Stimulated activated naive CD8-positive, alpha-beta T cell treated with anti-CD3 and anti-CD28 coated beads, Interleukin-15, Interleukin-2, amounts not matched to agents 100 U/mL and 50 U/mL, for 24 hours (primary cell): ENCODE measurements around the gene ZNF492.
"Not testable (repeated sequence)": the region's sequence is repeated elsewhere in the genome, so short reads cannot be mapped to it uniquely, and the experiment has no call there.

ENCODE experiments used
- ATAC-seq: fragments of 150-1000 bp; cut with Tn5 transposase; one replicate; pipeline ENCODE4 v1.10.0; 2021
- DNase-seq: peaks from one replicate; pipeline ENCODE4 v3.0.0; 2021

ZNF492 gene

DNA sequence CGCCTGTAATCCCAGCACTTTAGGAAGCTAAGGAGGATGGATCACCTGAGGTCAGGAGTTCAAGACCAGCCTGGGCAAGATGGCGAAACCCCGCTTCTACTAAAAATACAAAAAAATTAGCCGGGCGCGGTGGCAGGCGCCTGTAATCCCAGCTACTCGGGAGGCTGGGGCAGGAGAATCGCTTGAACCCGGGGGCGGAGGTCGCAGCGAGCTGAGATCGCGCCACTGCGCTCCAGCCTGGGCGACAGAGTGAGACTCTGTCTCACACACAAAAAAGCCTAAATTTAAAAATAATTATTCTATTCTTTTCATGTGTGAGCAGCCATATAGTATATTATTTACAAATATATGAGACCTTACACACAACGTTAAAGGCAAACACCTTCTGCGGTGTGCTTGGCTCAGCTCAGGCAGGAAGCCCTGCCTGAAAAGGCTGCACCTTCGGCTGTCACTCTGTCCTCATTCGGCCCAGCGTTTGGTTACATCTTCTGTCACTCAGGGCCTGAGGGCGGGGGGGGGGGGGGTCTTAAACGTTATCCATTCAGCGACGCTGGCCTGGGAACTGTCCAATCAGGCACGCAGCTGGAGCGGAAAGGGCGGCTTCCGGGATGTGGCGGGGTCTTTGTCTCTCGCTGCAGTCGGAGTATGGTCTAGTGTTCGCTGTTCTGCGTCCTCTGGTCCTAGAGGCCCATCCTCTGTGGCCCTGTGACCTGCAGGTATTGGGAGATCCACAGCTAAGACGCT lies at the start of gene ZNF492:
TSS of gene ZNF492 (plus strand) at position 619 of the 744 bp plus-strand sequence. CDS start 19,076 bp downstream, outside the sequence.
- DNase-seq (peak; percentile 79), ATAC-seq (peak; percentile 97)

DNA sequence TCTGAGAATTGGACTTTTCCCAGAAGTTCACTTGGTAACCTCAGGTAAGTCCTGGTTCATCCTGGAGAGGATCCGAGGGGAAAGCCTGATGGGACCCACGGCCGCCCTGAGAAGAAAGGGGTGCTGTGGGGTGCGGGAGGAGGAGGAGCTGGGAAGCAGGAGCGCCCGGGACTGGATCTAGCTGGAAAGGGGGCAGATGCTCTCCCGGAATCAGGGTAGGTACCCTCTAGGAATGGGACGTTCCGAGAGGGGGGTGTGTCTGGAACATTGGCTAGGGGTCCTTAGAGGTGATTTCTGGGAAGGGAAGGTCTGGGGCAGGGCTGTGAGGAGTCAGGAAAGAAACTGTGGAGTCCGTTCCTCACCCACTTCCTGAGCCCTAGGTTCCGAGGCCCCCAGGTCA lies 38.7 kb upstream of the ZNF492 start:
- DNase-seq = no peak
- no peak for ATAC-seq

DNA sequence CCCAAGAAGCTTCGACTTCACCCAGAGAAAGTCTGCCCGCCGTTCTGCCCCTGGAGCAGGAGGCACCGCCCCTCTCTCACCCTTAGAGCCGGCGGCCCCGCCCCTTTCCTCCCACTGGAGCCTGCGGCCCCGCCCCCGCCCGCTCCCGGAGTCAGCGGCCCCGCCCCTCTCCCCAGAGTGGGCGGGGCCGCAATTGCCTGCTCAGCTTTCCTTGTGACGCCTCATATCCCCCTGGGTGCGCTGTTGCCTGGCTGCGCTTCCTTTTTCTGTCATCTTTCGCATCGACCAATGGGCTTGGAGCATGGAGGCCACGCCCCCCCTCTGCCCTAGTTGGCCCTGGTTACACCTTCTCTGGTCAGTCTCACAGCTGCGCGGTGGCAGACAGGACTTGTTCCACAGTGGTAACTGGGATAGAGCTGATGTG lies 38.2 kb upstream of the ZNF492 start:
- DNase-seq = no peak
- no peak for ATAC-seq

DNA sequence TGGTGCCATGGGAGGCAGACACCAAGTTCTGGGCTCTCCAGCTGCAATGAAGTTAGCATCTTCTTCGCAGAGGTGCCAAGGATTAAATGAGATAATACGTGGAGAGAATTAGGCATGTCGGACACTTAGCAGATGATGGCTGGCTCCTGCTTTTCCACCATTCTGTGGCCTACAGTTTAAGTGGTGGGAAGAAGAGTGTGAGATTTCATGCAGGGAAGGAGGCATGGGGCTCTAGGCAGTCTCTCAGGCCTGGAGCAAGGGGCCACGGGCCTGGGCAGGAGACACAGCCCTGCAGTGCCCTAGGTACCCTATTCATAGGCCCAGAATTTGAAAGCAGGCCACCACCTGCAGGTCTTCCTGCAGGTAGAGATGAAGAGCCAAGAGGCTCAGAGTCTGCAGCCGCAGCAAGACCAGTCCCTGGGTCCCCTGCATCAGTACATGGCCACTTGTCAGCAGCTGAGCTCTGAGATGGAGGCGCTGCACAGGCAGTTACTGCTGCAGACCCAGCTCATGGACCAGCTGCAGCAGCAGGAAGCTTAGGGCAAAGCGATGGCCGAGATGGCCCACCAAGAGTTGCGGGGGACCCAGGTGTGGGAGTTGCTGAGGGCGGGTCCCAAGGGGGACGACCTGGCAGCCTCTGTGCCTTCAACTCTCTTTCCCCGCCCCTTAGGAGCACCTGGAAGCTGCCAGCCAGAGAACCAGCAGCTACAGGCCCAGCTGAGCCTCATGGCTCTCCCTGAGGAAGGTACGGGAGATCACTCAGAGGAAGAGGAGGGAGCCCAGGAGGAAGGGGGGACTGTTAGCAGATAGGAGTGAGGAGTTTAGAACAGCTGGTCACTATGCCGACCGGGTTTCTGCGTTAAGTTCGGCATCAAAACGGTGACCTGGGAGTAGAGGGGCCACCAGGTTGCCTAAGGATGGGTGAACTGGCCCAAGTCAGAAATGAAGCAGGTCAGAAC lies 33.2 kb upstream of the ZNF492 start:
- ATAC-seq = no peak

DNA sequence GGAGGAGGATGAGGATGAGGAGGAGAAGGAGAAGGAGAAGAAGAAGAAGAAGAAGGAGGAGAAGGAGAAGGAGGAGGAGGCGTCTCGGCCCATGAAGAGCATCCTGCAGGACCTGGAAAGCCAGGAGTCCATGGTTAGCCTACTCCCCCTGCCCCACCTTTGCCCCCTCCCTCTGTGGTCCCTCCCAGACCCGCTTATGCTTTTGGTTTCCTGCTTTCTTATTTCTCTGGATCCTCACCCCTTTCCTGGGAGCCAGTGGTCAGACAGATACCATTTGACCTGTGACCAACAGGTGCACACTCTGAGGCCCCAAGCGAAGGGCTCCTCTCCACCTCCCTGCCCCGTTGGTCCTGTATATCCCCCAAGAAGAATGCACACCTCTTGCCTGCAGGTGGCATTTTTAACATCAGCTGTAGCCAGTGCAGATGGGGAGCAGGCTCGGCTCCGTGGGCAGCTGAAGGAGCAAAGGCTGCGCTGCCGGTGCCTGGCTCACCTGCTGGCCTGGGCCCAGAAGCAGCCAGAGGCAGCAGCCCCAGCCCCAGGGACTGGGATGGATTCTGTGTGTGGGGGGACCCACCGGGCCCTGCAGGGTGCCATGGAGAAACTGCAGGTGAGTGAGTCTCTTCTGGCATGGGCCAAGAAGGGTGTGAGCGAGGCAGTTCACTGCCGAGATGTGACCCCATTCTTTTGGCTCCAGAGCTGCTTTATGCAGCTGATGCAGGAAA lies 32.1 kb upstream of the ZNF492 start:
- no peak for ATAC-seq

More for the DNA sequence above, 33.2 kb upstream of the ZNF492 start:
- DNase-seq = no peak

DNA sequence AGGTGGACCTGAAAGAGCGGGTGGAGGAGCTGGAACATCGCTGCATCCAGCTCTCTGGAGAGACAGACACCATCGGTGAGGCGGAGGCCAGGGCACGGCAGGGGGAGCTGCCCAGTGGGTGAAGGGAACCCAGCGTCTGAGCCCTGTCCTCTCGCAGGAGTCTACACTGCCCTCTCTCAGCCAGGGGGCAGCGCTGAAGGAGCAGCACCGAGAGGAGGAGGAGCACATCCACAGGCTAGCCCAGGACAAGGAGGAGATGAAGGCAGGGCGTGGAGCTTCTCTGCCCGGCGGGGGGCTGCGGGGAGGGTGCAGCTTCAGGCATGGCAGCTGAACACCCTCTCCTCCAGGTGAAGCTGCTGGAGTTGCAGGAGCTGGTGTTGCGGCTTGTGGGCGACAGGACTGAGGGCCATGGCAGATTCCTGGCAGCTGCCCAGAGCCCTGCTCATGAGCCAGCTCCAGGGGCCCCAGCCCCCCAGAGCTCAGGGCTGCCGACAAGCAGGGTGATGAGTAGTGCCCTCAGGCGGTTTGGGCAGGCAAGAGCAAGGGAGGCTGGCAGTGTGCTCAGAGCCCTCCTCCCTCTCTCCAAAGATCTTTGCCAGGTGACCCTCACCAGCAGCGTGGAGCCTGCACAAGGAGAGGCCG lies 31.4 kb upstream of the ZNF492 start:
- no peak for DNase-seq
- ATAC-seq = no peak

More for the DNA sequence above, 32.1 kb upstream of the ZNF492 start:
- no peak for DNase-seq

DNA sequence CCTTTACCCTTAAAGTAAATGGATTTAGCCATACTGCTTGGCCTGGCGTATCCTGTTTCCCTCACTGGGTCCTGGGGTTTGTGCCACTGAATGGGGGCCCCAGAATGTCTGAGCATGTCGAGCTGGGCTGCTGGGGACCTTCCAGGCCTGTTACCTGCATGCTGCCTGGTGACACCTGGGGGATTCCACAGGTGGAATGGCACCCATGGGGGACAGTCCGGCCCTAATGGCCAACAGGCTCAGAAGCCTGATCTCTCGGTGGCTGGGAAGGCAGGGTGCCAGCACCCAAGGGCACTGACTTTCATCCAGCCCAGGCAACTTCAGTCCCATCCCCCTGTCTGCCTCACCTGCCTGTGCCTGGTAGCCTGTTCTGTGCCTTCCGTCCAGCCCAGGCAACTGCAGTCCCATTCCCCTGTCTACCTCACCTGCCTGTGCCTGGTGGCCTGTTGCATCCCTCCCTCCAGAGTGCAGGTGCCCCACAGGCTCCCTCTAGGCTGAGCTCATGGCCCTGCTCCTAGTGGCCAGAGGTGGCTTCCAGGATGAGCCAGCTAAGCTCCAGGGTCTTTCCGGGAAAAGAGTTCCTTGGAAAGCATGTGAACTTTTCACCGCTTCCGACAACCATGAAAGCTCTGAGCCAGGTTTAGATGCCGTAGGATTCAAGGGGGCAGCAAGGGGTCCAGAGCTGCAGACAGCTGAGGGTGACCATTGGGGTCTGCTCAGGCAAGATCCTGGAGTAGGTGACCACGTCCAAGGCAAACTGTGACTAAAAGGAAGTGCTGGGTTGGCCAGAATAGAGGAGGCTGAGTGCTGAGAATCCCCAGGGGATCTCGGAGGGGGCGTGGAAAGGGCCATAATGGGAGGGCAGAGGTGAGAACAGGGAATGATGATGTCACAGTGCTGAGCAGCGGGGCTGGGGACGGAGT lies 30.3 kb upstream of the ZNF492 start:
- DNase-seq (no peak), ATAC-seq (no peak)

DNA sequence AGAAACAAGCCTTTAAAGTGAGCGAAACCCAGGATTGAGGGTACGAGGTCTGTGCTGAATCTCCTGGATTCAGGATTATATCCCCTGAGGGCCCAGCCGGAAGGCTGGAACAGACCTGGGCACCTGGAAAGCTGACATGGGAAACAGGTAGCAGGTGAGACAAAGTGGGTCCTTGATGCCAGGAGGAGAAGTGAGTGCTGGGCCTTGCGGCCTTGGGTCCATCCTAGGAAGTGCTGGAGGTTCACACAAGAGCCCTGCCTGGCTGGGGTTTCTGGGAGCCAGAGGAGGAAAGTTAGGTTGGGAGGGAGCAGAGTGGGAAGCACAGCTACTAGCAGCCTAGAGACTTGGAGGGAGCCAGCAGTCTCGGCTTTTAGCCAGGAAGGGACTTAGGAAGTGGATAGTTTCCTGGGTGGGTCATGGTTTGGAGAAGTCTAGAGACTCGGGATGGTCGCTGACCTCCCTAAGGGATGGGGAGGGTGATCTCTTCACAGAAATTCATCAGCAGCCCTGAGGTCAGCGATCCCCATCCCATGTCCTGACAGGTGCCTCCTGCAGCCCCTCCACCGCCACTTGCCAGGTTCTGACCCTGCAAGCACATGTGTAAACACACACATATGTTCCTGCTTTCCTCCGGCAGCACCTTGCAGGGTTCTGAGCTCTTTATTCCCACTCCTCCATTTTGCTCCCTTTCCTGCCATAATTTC lies 29.4 kb upstream of the ZNF492 start:
- ATAC-seq = no peak
- DNase-seq = no peak

DNA sequence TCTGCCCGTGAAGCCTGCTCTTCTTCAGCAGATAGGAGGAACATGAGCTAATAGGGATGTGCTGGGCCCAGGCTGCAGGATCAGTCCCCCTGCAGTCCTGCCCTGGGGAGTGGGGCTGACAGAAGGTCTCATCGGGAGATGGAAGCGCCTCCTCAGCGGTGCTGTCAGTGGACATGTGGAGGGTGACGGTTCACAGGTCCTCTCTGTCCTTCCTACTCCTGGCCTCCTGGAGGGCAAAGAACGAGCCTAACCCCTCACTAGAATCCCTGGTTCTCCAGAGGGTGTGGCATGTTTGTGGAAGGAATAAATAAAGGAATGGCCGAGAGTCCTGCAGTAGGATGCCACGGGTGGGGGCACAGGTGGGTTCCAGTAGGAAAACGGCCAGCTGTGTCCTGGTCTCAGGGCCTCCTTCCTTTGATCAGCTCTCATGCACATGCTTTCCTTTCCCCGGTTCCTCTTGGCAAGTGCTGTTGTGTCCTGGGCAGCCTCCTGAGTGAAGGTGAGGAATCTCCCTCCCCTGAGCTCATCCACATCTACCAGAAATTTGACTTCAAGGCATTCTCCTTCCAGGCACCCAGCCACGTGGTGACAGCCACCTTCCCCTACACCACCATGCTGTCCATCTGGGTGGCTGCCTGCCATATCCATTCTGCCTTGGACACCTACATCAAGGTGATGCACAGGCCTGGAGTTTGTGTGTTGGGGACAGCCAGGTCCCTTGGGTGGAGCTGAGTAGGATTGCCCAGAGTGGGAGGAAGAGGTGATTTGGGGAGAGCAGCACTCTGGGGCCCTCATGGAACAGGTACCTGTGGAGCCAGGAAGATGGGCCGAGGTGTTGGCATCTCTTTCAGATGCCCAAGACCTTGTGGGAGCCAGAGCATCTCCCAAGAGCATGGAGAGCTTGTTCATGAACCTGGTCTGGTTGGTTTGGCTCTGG lies 28.6 kb upstream of the ZNF492 start:
- no peak for DNase-seq
- no peak for ATAC-seq

DNA sequence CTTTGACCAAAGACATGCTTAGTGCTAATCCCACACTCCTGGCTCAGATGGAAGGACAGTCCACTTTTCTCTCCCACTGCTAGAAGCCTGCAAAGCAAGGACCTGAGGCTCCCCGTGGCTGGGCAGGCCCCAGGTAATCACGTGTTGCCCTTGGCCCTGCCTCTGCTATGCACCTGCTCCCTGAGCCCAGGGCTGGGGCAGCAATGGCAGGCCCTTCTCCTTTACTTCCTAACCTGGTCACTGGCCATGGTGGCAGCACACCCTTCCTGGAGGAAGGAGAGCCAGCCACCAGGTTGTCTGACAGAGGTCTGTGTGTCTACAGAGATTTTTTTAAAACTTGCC lies 27.9 kb upstream of the ZNF492 start:
- ATAC-seq (no peak), DNase-seq (no peak)

DNA sequence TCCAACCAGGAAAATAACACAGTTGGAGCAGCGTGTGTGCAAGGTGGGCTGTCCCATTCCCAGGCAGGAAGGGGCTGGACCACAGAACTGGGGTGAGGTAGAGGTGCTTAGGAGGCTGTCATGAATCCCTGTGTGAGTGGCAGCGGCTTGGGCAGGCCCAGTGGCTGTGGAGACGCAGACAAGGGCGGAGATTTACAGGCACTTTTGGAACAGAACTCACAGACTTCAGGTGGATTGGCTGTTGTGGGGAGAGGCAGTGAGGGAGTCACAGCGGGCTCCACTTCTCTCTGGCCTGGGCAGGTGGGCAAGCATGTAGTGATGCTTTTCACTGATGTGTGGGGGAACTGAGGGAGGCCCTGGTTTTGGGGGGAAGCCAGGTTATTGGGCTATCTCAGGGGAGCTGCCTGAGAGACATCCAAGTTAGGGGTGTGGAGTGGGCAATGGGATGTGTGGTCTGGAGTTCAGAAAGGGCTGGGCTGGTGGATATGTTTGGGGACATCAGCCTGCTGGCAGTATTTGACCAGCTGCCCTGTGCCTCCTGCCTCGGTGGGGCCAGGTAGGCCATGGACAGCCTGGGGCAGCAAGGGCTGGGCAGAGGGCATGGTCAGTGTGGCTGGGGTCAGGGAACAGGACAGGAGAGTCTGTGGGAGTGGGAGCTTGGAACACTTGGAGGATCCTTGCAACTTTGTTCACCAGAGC lies 27.0 kb upstream of the ZNF492 start:
- no peak for DNase-seq
- no peak for ATAC-seq

DNA sequence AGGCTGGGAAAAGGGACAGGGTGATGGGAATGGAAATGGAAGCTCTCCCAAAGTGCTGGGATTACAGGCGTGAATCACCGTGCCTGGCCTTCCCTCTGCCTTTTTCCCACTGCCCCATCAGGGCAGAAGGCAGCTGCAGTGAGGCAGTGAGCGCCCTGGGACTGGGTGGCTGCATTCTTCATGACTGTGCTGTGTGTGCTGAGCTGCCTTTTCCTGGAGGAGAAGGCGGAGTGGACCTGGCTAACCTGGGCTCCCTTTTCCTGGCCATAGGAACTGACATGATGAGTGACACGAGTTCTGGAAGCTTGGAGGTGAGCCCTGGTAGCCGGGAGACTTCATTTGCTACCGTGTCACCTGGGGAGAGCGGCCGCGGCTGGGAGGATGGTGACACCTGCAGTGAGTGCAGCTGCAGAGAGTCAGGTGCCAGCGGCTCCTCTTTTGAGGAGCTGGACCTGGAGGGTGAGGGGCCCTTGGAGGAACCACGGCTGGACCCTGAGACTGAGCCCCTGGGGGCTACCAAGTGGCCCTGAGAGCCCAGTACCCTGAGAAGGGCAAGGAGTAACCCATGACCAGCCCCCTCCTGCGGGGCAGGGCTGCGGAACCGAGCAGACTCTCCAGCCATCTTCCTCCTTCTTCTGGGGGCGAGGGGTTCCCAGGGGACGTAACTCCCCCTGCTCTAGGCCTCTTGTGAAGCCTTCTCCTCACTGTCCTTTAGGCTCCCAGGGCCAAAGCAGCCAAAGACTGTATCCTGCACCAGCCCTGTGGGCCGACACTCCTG lies 26.3 kb upstream of the ZNF492 start:
- ATAC-seq = no peak
- DNase-seq = no peak

DNA sequence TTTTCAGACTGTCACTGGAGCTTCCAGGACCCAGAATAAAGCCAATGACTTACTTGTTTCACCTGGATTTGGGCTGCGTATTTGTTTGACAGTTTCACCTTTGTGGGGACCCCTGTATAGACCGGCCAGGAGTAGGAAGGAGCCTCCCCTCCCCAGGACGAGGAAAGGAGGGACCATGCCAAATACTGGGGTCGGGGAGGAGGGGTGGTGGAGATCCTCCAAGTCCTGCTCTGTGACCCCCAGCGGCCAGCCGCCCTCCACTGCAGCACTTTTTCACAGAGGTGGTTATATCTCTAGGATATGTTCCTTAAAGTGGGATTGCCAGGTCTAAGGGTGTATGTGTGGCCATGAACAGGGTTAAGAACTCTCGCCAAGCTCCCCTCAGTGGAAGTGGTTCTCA lies 25.7 kb upstream of the ZNF492 start:
- DNase-seq (no peak), ATAC-seq (no peak)

DNA sequence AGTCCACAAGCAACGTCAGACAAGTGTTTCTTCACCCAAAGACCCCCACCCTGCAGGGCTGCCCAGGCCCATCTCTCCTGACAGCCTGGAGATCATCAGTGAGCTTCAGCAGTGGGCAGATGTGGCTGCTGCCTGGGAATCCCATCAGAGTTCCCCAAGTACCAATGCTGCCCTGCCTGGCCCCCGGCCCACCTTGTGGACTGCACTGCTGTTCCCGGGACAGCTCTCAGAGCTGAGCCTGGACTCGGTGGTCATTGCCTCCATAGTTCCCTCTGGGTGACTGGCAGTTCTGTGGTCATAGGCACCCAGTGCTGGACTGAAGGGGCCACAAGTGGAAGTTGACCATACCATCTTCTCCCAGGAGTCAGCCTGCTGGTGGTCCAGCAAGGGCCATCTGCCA lies 24.5 kb upstream of the ZNF492 start:
- DNase-seq = no peak

DNA sequence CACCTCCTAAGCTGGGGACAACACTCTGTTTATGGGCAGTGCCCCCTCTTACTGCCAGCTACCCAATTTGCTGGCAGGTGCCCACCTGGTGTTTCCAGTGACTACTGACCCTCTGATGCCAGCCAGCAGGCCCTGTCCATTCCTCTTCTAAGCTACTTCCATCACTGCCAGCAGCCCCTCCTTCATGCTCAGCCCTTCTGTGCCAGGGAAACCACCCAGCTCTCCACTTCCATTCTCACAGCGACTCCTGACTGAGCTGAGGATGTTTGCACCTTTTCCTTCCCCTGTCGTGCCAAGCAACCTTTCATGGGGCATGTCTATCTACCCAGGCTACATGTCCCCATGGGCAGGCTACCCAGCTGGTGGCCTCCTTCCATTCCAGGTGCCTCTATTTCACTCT lies 24.0 kb upstream of the ZNF492 start:
- ATAC-seq (no peak), DNase-seq (no peak)

More for the DNA sequence above, 24.5 kb upstream of the ZNF492 start:
- no peak for ATAC-seq

DNA sequence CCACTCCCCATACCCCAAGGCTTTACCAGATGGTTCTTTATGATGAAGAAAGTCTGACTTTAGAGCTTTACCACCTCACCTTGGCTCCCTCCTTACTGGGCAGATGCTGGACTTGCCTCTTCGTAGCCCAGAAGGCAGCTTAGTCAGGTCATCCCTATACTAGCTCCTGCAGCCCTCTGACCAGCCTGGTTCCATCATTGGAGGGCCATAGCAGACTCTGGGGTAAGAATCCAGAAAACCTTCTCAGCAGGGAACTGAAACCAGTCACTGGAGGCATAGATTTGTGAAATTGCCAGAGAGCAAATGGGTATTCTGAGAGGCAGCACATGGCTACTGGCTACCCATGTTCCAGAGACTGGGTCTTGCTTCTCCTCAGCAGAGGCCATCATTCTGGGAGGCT lies 21.8 kb upstream of the ZNF492 start:
- ATAC-seq = no peak

DNA sequence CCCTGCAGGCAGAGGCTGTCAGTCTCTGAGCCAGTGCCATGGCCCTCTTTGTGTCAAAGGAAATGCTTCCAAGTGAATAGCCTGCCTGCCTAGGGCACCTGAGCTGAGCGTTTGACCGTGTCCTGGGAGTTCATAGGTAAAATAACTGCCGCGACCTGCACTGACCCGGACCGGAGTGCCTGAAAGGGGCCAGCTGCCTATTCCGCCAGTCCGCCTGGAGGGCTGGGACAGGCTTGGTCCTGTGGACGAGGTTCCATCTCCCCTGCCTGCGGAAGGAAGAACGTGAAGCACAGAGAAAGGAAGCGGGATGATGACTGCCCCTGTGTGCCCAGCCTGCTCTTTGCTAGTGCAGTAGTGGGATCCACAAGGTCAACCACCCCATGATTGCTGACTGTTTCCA lies 17.5 kb upstream of the ZNF492 start:
- DNase-seq = no peak
- no peak for ATAC-seq

More for the DNA sequence above, 21.8 kb upstream of the ZNF492 start:
- no peak for DNase-seq

DNA sequence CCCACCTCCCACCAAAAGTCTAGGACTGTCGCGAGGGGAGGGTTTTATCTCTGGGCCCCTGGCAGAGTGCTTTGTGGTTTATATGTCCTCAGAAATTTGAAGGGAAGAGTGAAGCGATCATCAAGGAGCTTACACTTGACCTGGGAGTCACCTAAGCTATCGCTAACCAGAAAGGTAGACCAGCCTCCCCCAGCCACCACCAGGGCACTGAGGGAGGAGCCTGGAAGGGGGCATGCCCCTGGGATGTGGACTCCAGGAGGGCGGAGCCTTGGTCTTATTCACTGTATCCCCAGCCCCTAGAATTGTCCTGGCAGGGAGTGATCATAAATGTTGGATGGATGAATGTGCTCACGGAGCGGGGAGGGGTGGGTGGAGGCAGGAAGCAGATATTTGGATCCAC lies 16.9 kb upstream of the ZNF492 start:
- ATAC-seq, DNase-seq: not testable (repeated sequence)
